HepG2 (cell line): ENCODE data around the gene MESD. TPM values are rescaled to one million over a fixed set of nuclear protein-coding genes. Genes with fewer than 3 reads are reported as not detected.

ENCODE experiments used
- ATAC-seq: fragments of 200-7000 bp; cut with Tn5 transposase; 3 replicates; pipeline ENCODE4 v1.9.1; 2020; ENCODE audit warnings: mild to moderate bottlenecking, moderate library complexity
- BruUV-seq: library from RNA; stranded (reverse); fragments of 400-500 nt; replicated peaks from 2 replicates; lab custom pipeline; 2021; lab: Mats Ljungman, UMichigan
- CTCF ChIA-PET: fragments of 300-600 bp; formaldehyde crosslinking; extraction: SDS; loops from one replicate; lab custom pipeline; 2021; ENCODE audit warnings: low total read pairs, inconsistent platforms, low intra/inter-chr PET ratio; lab: Yijun Ruan, JAX
- POLR2A ChIA-PET: fragments of 350-600 bp; sonication (Branson Sonifier 250); formaldehyde crosslinking; loops from one replicate; lab custom pipeline; 2020; ENCODE audit warnings: antibody characterized with exemption, inconsistent platforms; lab: Yijun Ruan, JAX
- DNase-seq: peaks from one replicate; pipeline ENCODE4 v3.0.0-alpha.2; 2015; ENCODE audit warnings: low spot score
- FAIRE-seq: peaks from 3 replicates; lab custom pipeline; 2011; peaks lifted over from hg19 to GRCh38; lab: Jason Lieb, UNC
- H2AFZ ChIP-seq: one replicate; pipeline ENCODE4 v1.6.1; 2011; ENCODE audit warnings: low read length, inconsistent platforms
- H3K27ac ChIP-seq: fragments of 300-600 bp; 3 replicates; pipeline ENCODE4 v1.8.0; 2011; ENCODE audit warnings: mixed run types, mild to moderate bottlenecking, mixed read lengths, low read length, inconsistent platforms; ENCODE audit not compliant: insufficient read depth; ENCODE audit errors: extremely low read length
- H3K27me3 ChIP-seq, 2 experiments: fragments of 200-600 bp in 1 of 2; 2 replicates in 1 of 2; 3 replicates in 1 of 2; pipeline versions ENCODE4 v1.6.0 to v1.8.0; 2011; ENCODE audit warnings: low read length in 2 of 2, mild to moderate bottlenecking in 2 of 2, moderate library complexity in 2 of 2, inconsistent platforms in 1 of 2; ENCODE audit not compliant: insufficient read depth in 2 of 2, control insufficient read depth in 1 of 2
- H3K36me3 ChIP-seq, 2 experiments: fragments of 200-600 bp in 1 of 2; replicated peaks in 1 of 2; 2 replicates in 1 of 2; 3 replicates in 1 of 2; pipeline versions ENCODE4 v1.5.1 to v1.8.0; 2011; ENCODE audit warnings: low read length in 2 of 2, inconsistent platforms in 1 of 2; ENCODE audit not compliant: insufficient read depth in 2 of 2, control insufficient read depth in 1 of 2
- H3K4me1 ChIP-seq: 2 replicates; pipeline ENCODE4 v1.5.1; 2012; ENCODE audit warnings: low read length, inconsistent platforms; ENCODE audit not compliant: insufficient read depth
- H3K4me2 ChIP-seq: 2 replicates; pipeline ENCODE4 v1.6.0; 2011; ENCODE audit warnings: low read depth, low read length, inconsistent platforms
- H3K4me3 ChIP-seq, 3 experiments: fragments of 200-600 bp in 1 of 3; sonication (generic), shearing (Covaris generic) in 1 of 3; replicated peaks in 1 of 3; 2 replicates each; pipeline ENCODE4 v1.5.1; 2011 to 2016; ENCODE audit warnings: low read length in 3 of 3, inconsistent platforms in 2 of 3, low read depth in 2 of 3, mild to moderate bottlenecking in 2 of 3, control low read depth in 1 of 3, mixed read lengths in 1 of 3; ENCODE audit not compliant: insufficient read depth in 1 of 3
- H3K79me2 ChIP-seq: one replicate; pipeline ENCODE4 v1.6.1; 2011; ENCODE audit warnings: low read length, inconsistent platforms; ENCODE audit not compliant: insufficient read depth
- H3K9ac ChIP-seq: 2 replicates; pipeline ENCODE4 v1.6.0; 2011; ENCODE audit warnings: mild to moderate bottlenecking, low read depth, low read length, inconsistent platforms; ENCODE audit not compliant: insufficient read depth
- H3K9me3 ChIP-seq: 2 replicates; pipeline ENCODE4 v1.5.1; 2012; ENCODE audit warnings: mild to moderate bottlenecking, low read length
- H4K20me1 ChIP-seq: 2 replicates; pipeline ENCODE4 v1.6.0; 2011; ENCODE audit warnings: inconsistent platforms, mild to moderate bottlenecking, low read length, moderate library complexity; ENCODE audit not compliant: insufficient read depth
- AGO2 ChIP-seq: fragments of 200-400 bp; formaldehyde crosslinking; optimal IDR thresholded peaks from 2 replicates; pipeline ENCODE3; 2017; ENCODE audit warnings: mild to moderate bottlenecking, low read depth, low read length, moderate library complexity
- BCL6 ChIP-seq: IDR thresholded peaks from 2 replicates; pipeline ENCODE4 v1.6.1; 2016; ENCODE audit warnings: missing genetic modification reagents, missing compliant biosample characterization
- DR1 ChIP-seq: sonication (generic); formaldehyde crosslinking; IDR thresholded peaks from 2 replicates; pipeline ENCODE4 v1.8.0; 2021; ENCODE audit warnings: mild to moderate bottlenecking, missing genetic modification reagents, inconsistent platforms
- FOXP4 ChIP-seq: sonication (generic); formaldehyde crosslinking; IDR thresholded peaks from 2 replicates; pipeline ENCODE4 v1.4.0; 2020; ENCODE audit warnings: missing genetic modification reagents
- HMG20A ChIP-seq: IDR thresholded peaks from 2 replicates; pipeline ENCODE4 v1.6.1; 2016; ENCODE audit warnings: borderline replicate concordance
- HNF4A ChIP-seq: sonication (generic); formaldehyde crosslinking; IDR thresholded peaks from 2 replicates; pipeline ENCODE4 v1.4.0; 2020; ENCODE audit warnings: missing genetic modification reagents
- KDM5B ChIP-seq: sonication (generic); formaldehyde crosslinking; IDR thresholded peaks from 2 replicates; pipeline ENCODE4 v1.4.0; 2020; ENCODE audit warnings: missing genetic modification reagents, mild to moderate bottlenecking, borderline replicate concordance
- TCF12 ChIP-seq, 2 experiments: fragments of 450-650 bp in 1 of 2; sonication (generic) in 1 of 2; formaldehyde crosslinking in 1 of 2; IDR thresholded peaks; 2 replicates each; pipeline versions ENCODE4 v1.6.1 to v1.8.0; 2017 to 2022; ENCODE audit warnings: antibody characterized with exemption in 1 of 2, mild to moderate bottlenecking in 1 of 2, missing genetic modification reagents in 1 of 2, moderate library complexity in 1 of 2
- ZBTB7B ChIP-seq: sonication (generic); formaldehyde crosslinking; IDR thresholded peaks from 2 replicates; pipeline ENCODE4 v1.4.0; 2020; ENCODE audit warnings: missing genetic modification reagents
- ZNF160 ChIP-seq: sonication (generic); formaldehyde crosslinking; IDR thresholded peaks from 2 replicates; pipeline ENCODE4 v1.8.0; 2022; ENCODE audit warnings: mild to moderate bottlenecking, inconsistent platforms, missing genetic modification reagents
- ZNF276 ChIP-seq: sonication (generic); formaldehyde crosslinking; IDR thresholded peaks from 2 replicates; pipeline ENCODE4 v1.4.0; 2020; ENCODE audit warnings: mild to moderate bottlenecking, low read depth, missing genetic modification reagents
- ZNF362 ChIP-seq: sonication (generic); formaldehyde crosslinking; IDR thresholded peaks from 2 replicates; pipeline ENCODE4 v1.4.0; 2020; ENCODE audit warnings: missing genetic modification reagents, mild to moderate bottlenecking, borderline replicate concordance
- ZNF432 ChIP-seq: sonication (generic); formaldehyde crosslinking; IDR thresholded peaks from 2 replicates; pipeline ENCODE4 v1.5.0; 2020; ENCODE audit warnings: missing genetic modification reagents, mild to moderate bottlenecking, borderline replicate concordance
- ZNF564 ChIP-seq: sonication (generic); formaldehyde crosslinking; IDR thresholded peaks from 2 replicates; pipeline ENCODE4 v1.8.1; 2023; ENCODE audit warnings: mild to moderate bottlenecking, missing genetic modification reagents
- ZNF878 ChIP-seq: sonication (generic); formaldehyde crosslinking; IDR thresholded peaks from 2 replicates; pipeline ENCODE4 v1.8.1; 2023; ENCODE audit warnings: mild to moderate bottlenecking, missing genetic modification reagents, moderate library complexity
- WGBS: methylation state at CpG from one replicate; pipeline ENCODE4 v1.1.6; 2017; ENCODE audit warnings: low lambda C conversion rate; 5-methylcytosine and 5-hydroxymethylcytosine counted together
- in situ Hi-C: cut with HindIII; loops from 2 replicates; pipeline ENCODE4 v1.10.0; 2017; ENCODE audit warnings: low pct_unique_long_range_greater_than_20kb; ENCODE audit not compliant: extremely low pct_ligation_motif_present
- intact Hi-C: fragments of 100-400 bp; cut with micrococcal nuclease; formaldehyde crosslinking; loops from one replicate; pipeline ENCODE4 v1.10.0; 2022; ENCODE audit not compliant: unreplicated experiment
- polyA plus RNA-seq, 8 experiments: library from polyadenylated mRNA; depleted of rRNA in 3 of 8; stranded (reverse) in 7 of 8; unstranded in 1 of 8; fragments of >200 nt; fragmentation: Illumina TruSeq in 4 of 8; extraction: Trizol in 4 of 8; gene quantifications; 2 replicates each; pipeline versions ENCODE4 v1.2.1 to v1.2.3, GENCODE V29; 2011 to 2016; ENCODE audit warnings: low read depth in 4 of 8, missing spikeins in 1 of 8, mixed read lengths in 1 of 8; ENCODE audit not compliant: insufficient read depth in 1 of 8
- total RNA-seq, 5 experiments: library from RNA; depleted of rRNA; stranded (reverse); fragments of >200 nt; fragmentation: Illumina TruSeq; extraction: Trizol; gene quantifications; 2 replicates each; pipeline ENCODE4 v1.2.3, GENCODE V29; 2016; ENCODE audit warnings: low read depth in 1 of 5

Gene MESD
- total and polyA plus RNA-seq, 2 of the 13 experiments (the other 11 are each of a cell fraction or from before 2014, with no cell fraction given): 18.0 to 46.2 TPM

GRCh38 chr15:80925597-80926059 is 64.0 kb downstream of the MESD start:
- POLR2A ChIA-PET: no interaction called here
- CTCF ChIA-PET: no interaction called here
- no peak overlapping the region for H2AFZ ChIP-seq

GRCh38 chr15:80924278-80924677 is 65.3 kb downstream of the MESD start:
- H3K4me2 ChIP-seq: no peak overlapping the region
- DNase-seq (no peak), FAIRE-seq (no peak), ATAC-seq (no peak)
- ChIA-PET POLR2A (no interaction called here), CTCF (no interaction called here)
- WGBS: 100% methylated on average over 2 of the region's 4 CpGs
- no peak overlapping the region for H3K4me3 ChIP-seq
- peaks cover 35 to 86% of the 10 kb centered on the region in 2 experiments; a peak in 4 of 5 replicates for H3K36me3 ChIP-seq
- intact Hi-C loops: no loop called here
- no peaks in the 10 kb centered on the region for H3K9me3 ChIP-seq
- no peaks in the 10 kb centered on the region for H4K20me1 ChIP-seq
- in situ Hi-C loops: no loop called here
- no peaks in the 10 kb centered on the region for H3K4me1 ChIP-seq
- no peak overlapping the region for H3K9ac ChIP-seq
- no peaks in the 10 kb centered on the region for H3K79me2 ChIP-seq
- no peak overlapping the region for H3K27ac ChIP-seq
- no peak overlapping the region for H2AFZ ChIP-seq
- no peaks in the 10 kb centered on the region; a peak in 1 of 5 replicates for H3K27me3 ChIP-seq
- BruUV-seq: no TSS peak
- TF ChIP-seq ZNF276 (no peak), DR1 (CRISPR knock-in tag) (no peak), ZNF160 (CRISPR knock-in tag) (no peak), KDM5B (CRISPR knock-in tag) (no peak), ZNF564 (CRISPR knock-in tag) (no peak), HNF4A (no peak), ZBTB7B (CRISPR knock-in tag) (no peak), HMG20A (CRISPR knock-in tag) (no peak), FOXP4 (CRISPR knock-in tag) (no peak), TCF12 (IDR thresholded peaks at IDR 0.05) (no peak), TCF12 (CRISPR knock-in tag; IDR thresholded peaks at IDR 0.05) (no peak), ZNF432 (CRISPR knock-in tag) (no peak), ZNF362 (CRISPR knock-in tag) (no peak), BCL6 (no peak)

More at GRCh38 chr15:80925597-80926059, 64.0 kb downstream of the MESD start:
- Histone ChIP-seq H3K36me3 (peaks cover 29 to 83% of the 10 kb centered on the region in 2 experiments; a peak in 4 of 5 replicates), H3K4me1 (no peaks in the 10 kb centered on the region), H3K9me3 (no peaks in the 10 kb centered on the region), H3K4me3 (no peak overlapping the region), H3K27me3 (no peaks in the 10 kb centered on the region; a peak in 1 of 5 replicates), H3K4me2 (no peak overlapping the region), H3K79me2 (no peaks in the 10 kb centered on the region), H4K20me1 (no peaks in the 10 kb centered on the region), H3K27ac (no peak overlapping the region), H3K9ac (no peak overlapping the region)
- no peak for FAIRE-seq
- in situ Hi-C loops: no loop called here
- BruUV-seq: no TSS peak
- 98% methylated on average over 16 of the region's 17 CpGs for WGBS
- intact Hi-C loops: no loop called here
- DNase-seq: no peak
- ATAC-seq: no peak
- TF ChIP-seq ZNF878 (CRISPR knock-in tag): no peak
- TF ChIP-seq AGO2: peak; percentile 42
